H9 (cell line): Measurements from ENCODE around the gene BANP. TPM values are rescaled to one million over a fixed set of nuclear protein-coding genes. Genes with fewer than 3 reads are reported as not detected.

Experiments used
- DNase-seq: peaks from one replicate; pipeline ENCODE4 v3.0.0-alpha.2; 2017
- H2AFZ ChIP-seq: one replicate; pipeline ENCODE4 v1.6.1; 2013; ENCODE audit warnings: mild to moderate bottlenecking, low read length, control low read depth, moderate library complexity
- H2AK5ac ChIP-seq: 2 replicates; pipeline ENCODE4 v1.6.1; 2013; ENCODE audit warnings: low read length, control low read depth, mixed read lengths; ENCODE audit not compliant: insufficient read length
- H2BK120ac ChIP-seq: one replicate; pipeline ENCODE4 v1.6.1; 2013; ENCODE audit warnings: low read depth, mild to moderate bottlenecking, low read length, control low read depth, inconsistent platforms; ENCODE audit not compliant: poor library complexity, severe bottlenecking
- H2BK12ac ChIP-seq: 2 replicates; pipeline ENCODE4 v1.6.1; 2013; ENCODE audit warnings: low read length, control low read depth, mixed read lengths, low read depth; ENCODE audit not compliant: insufficient read length
- H2BK15ac ChIP-seq: 2 replicates; pipeline ENCODE4 v1.6.1; 2013; ENCODE audit warnings: low read depth, low read length, control low read depth
- H2BK20ac ChIP-seq: one replicate; pipeline ENCODE4 v1.6.1; 2013; ENCODE audit warnings: low read depth, mild to moderate bottlenecking, low read length, control low read depth, inconsistent platforms; ENCODE audit not compliant: poor library complexity, severe bottlenecking
- H2BK5ac ChIP-seq: 2 replicates; pipeline ENCODE4 v1.6.1; 2013; ENCODE audit warnings: low read length, control low read depth, mixed read lengths; ENCODE audit not compliant: insufficient read length
- H3K14ac ChIP-seq: 2 replicates; pipeline ENCODE4 v1.6.1; 2013; ENCODE audit warnings: low read length, control low read depth; ENCODE audit not compliant: insufficient read depth
- H3K18ac ChIP-seq: 2 replicates; pipeline ENCODE4 v1.6.1; 2013; ENCODE audit warnings: low read depth, mild to moderate bottlenecking, mixed read lengths, low read length, control low read depth; ENCODE audit not compliant: insufficient read length
- H3K23ac ChIP-seq: 2 replicates; pipeline ENCODE4 v1.6.1; 2013; ENCODE audit warnings: low read length, control low read depth, mixed read lengths, low read depth; ENCODE audit not compliant: insufficient read length
- H3K23me2 ChIP-seq: 2 replicates; pipeline ENCODE4 v1.6.1; 2013; ENCODE audit warnings: low read depth, mild to moderate bottlenecking, mixed read lengths, low read length, control low read depth; ENCODE audit not compliant: insufficient read length, poor library complexity, severe bottlenecking
- H3K27ac ChIP-seq: 2 replicates; pipeline ENCODE4 v1.5.1; 2013; ENCODE audit warnings: low read length, control low read depth, mixed read lengths, low read depth; ENCODE audit not compliant: insufficient read length
- H3K27me3 ChIP-seq: 2 replicates; pipeline ENCODE4 v1.6.1; 2013; ENCODE audit warnings: low read length, control low read depth, inconsistent platforms; ENCODE audit not compliant: insufficient read depth
- H3K4ac ChIP-seq: 2 replicates; pipeline ENCODE4 v1.6.1; 2013; ENCODE audit warnings: low read depth, mild to moderate bottlenecking, control low read depth, inconsistent platforms, low read length, moderate library complexity
- H3K4me1 ChIP-seq: 2 replicates; pipeline ENCODE4 v1.6.1; 2013; ENCODE audit warnings: low read length, control low read depth, inconsistent platforms; ENCODE audit not compliant: insufficient read depth
- H3K4me2 ChIP-seq: 2 replicates; pipeline ENCODE4 v1.6.1; 2013; ENCODE audit warnings: low read length, control low read depth, mixed read lengths; ENCODE audit not compliant: insufficient read length, insufficient read depth
- H3K56ac ChIP-seq: 2 replicates; pipeline ENCODE4 v1.6.1; 2013; ENCODE audit warnings: low read depth, mild to moderate bottlenecking, mixed read lengths, low read length, control low read depth; ENCODE audit not compliant: insufficient read length
- H3K79me1 ChIP-seq: 2 replicates; pipeline ENCODE4 v1.6.1; 2013; ENCODE audit warnings: low read depth, mild to moderate bottlenecking, moderate library complexity, low read length, control low read depth, inconsistent platforms; ENCODE audit not compliant: insufficient read depth, poor library complexity, severe bottlenecking
- H3K79me2 ChIP-seq: 2 replicates; pipeline ENCODE4 v1.6.1; 2013; ENCODE audit warnings: low read length, control low read depth, inconsistent platforms; ENCODE audit not compliant: insufficient read depth
- H3K9ac ChIP-seq: 2 replicates; pipeline ENCODE4 v1.6.1; 2013; ENCODE audit warnings: low read length, control low read depth, mixed read lengths; ENCODE audit not compliant: insufficient read length; ENCODE audit errors: extremely low read depth
- H3K9me3 ChIP-seq: one replicate; pipeline ENCODE4 v1.6.1; 2013; ENCODE audit warnings: low read depth, low read length, inconsistent platforms; ENCODE audit not compliant: control insufficient read depth
- H3T11ph ChIP-seq: one replicate; pipeline ENCODE4 v1.6.1; 2013; ENCODE audit warnings: mild to moderate bottlenecking, low read length, control low read depth, inconsistent platforms
- H4K20me1 ChIP-seq: one replicate; pipeline ENCODE4 v1.6.1; 2013; ENCODE audit not compliant: control insufficient read depth, insufficient read length, insufficient read depth
- H4K5ac ChIP-seq: 2 replicates; pipeline ENCODE4 v1.6.1; 2013; ENCODE audit warnings: low read depth, mild to moderate bottlenecking, mixed read lengths, low read length, control low read depth; ENCODE audit not compliant: insufficient read length
- H4K8ac ChIP-seq: replicated peaks from 2 replicates; pipeline ENCODE4 v1.6.1; 2013; ENCODE audit warnings: low read length, control low read depth, mixed read lengths, low read depth; ENCODE audit not compliant: insufficient read length
- H4K91ac ChIP-seq: 2 replicates; pipeline ENCODE4 v1.6.1; 2013; ENCODE audit warnings: low read depth, mild to moderate bottlenecking, moderate library complexity, mixed read lengths, low read length, control low read depth; ENCODE audit not compliant: insufficient read length
- H3K27ac Mint-ChIP-seq, 3 experiments: 2 replicates in 2 of 3; 3 replicates in 1 of 3; pipeline ENCODE4 v1.8.0; 2020 to 2021; ENCODE audit warnings: mixed read lengths in 3 of 3, mild to moderate bottlenecking in 1 of 3, moderate library complexity in 1 of 3
- H3K27me3 Mint-ChIP-seq: 2 replicates; pipeline ENCODE4 v1.8.0; 2021; ENCODE audit warnings: low read depth, mild to moderate bottlenecking, moderate library complexity, mixed read lengths
- H3K36me3 Mint-ChIP-seq, 3 experiments: 2 replicates in 2 of 3; 3 replicates in 1 of 3; pipeline ENCODE4 v1.8.0; 2020 to 2021; ENCODE audit warnings: low read depth in 3 of 3, mixed read lengths in 3 of 3; ENCODE audit not compliant: insufficient read depth in 1 of 3
- H3K4me1 Mint-ChIP-seq, 2 experiments: 2 replicates each; pipeline ENCODE4 v1.8.0; 2020; ENCODE audit warnings: mixed read lengths in 2 of 2
- H3K4me3 Mint-ChIP-seq, 2 experiments: 2 replicates in 1 of 2; 3 replicates in 1 of 2; pipeline ENCODE4 v1.8.0; 2020 to 2021; ENCODE audit warnings: mild to moderate bottlenecking in 2 of 2, mixed read lengths in 2 of 2, moderate library complexity in 1 of 2
- H3K9me3 Mint-ChIP-seq, 2 experiments: 2 replicates in 1 of 2; 3 replicates in 1 of 2; pipeline ENCODE4 v1.8.0; 2020; ENCODE audit warnings: mild to moderate bottlenecking in 2 of 2, mixed read lengths in 2 of 2, moderate library complexity in 1 of 2
- WGBS: extraction: QIAGEN DNeasy Blood & Tissue Kit; methylation state at CpG from one replicate; pipeline ENCODE4 v1.1.7; 2013; ENCODE audit warnings: missing lambda C conversion rate, low lambda C conversion rate, mixed read lengths; ENCODE audit not compliant: insufficient read length; ENCODE audit errors: extremely low coverage; 5-methylcytosine and 5-hydroxymethylcytosine counted together
- total RNA-seq: library from RNA; stranded (reverse); gene quantifications from 2 replicates; pipeline ENCODE4 v1.2.1, GENCODE V29; 2021
- TF ChIP-seq, protein P1 (sequence below): fragments of 200-600 bp; sonication (generic); conservative IDR thresholded peaks from 3 replicates; pipeline ENCODE4 v1.8.0; 2021; ENCODE audit warnings: antibody characterized with exemption, mild to moderate bottlenecking

The BANP gene
- total RNA-seq, 1 experiment from 2014 or later: 24.9 TPM

DNA sequence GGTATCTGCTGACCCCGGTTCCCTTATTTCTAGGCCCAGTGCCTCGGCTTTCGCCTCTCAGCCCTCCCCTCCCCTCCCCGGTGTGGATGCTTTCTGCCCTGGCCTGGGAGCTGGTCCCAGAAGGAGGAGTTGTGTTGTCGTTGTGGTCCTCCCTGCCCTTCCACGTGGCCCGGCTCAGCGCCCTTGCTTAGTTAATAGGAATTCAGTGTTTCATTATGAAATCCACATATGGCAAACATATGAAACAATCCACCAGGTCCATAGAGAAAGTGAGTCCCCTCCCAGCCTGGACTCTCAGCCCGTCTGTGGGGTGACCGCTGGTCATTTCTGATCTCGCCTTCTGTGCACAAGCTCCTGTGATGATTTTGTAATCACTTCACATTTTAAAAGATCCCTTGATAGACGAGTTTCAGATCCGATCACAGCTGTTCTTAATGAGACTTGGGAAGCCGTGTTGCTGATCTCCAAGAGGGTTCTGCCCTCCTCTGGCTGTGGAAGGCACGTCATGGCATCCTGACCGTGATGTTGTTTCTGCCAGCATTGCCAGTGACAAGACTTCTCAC, 112.1 kb downstream of the BANP start:
- H3K9me3 ChIP-seq: no peaks in the 10 kb centered on the region
- H2AFZ ChIP-seq: no peak overlapping the region
- WGBS: no CpG with 5 or more reads among the region's 16 CpGs
- H4K8ac ChIP-seq: no peak overlapping the region
- no peaks in the 10 kb centered on the region for H3K23me2 ChIP-seq
- H2AK5ac ChIP-seq: no peak overlapping the region
- H3K4me2 ChIP-seq: no peak overlapping the region
- no peak overlapping the region for H2BK12ac ChIP-seq
- no peak overlapping the region for H2BK5ac ChIP-seq
- no peak overlapping the region for H3K56ac ChIP-seq
- TF ChIP-seq, protein P1, sequence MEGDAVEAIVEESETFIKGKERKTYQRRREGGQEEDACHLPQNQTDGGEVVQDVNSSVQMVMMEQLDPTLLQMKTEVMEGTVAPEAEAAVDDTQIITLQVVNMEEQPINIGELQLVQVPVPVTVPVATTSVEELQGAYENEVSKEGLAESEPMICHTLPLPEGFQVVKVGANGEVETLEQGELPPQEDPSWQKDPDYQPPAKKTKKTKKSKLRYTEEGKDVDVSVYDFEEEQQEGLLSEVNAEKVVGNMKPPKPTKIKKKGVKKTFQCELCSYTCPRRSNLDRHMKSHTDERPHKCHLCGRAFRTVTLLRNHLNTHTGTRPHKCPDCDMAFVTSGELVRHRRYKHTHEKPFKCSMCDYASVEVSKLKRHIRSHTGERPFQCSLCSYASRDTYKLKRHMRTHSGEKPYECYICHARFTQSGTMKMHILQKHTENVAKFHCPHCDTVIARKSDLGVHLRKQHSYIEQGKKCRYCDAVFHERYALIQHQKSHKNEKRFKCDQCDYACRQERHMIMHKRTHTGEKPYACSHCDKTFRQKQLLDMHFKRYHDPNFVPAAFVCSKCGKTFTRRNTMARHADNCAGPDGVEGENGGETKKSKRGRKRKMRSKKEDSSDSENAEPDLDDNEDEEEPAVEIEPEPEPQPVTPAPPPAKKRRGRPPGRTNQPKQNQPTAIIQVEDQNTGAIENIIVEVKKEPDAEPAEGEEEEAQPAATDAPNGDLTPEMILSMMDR: peak; percentile 27; the same call in 2 of the 3 replicates
- H3K27me3 ChIP-seq: no peaks in the 10 kb centered on the region
- no peak overlapping the region for H4K5ac ChIP-seq
- H3K23ac ChIP-seq: no peak overlapping the region
- no peak overlapping the region for H3K14ac ChIP-seq
- Mint-ChIP-seq H3K27me3 (no peaks in the 10 kb centered on the region), H3K36me3 (peaks cover 2 to 29% (median 3%) of the 10 kb centered on the region in 3 experiments; a peak in 6 of 7 replicates), H3K27ac (peak overlapping the region; percentile 16 to 53 (median 34); a peak in 6 of 7 replicates), H3K4me3 (no peak overlapping the region), H3K9me3 (no peaks in the 10 kb centered on the region; a peak in 1 of 5 replicates), H3K4me1 (peaks cover 4 to 10% of the 10 kb centered on the region in 2 experiments)
- no peaks in the 10 kb centered on the region for H4K20me1 ChIP-seq
- H3K4me1 ChIP-seq: no peaks in the 10 kb centered on the region
- no peaks in the 10 kb centered on the region; the same call in 1 of the 2 replicates for H3K79me2 ChIP-seq
- no peak overlapping the region for H2BK20ac ChIP-seq
- H3K4ac ChIP-seq: no peak overlapping the region
- H2BK15ac ChIP-seq: no peak overlapping the region
- H2BK120ac ChIP-seq: no peak overlapping the region
- H3T11ph ChIP-seq: no peak overlapping the region
- H3K27ac ChIP-seq: no peak overlapping the region
- H4K91ac ChIP-seq: no peak overlapping the region
- no peak for DNase-seq
- no peaks in the 10 kb centered on the region for H3K79me1 ChIP-seq
- H3K18ac ChIP-seq: no peak overlapping the region
- no peak overlapping the region for H3K9ac ChIP-seq
